ENCODE results near the gene TBC1D10A. TPM values are rescaled to one million over a fixed set of nuclear protein-coding genes. Genes with fewer than 3 reads are reported as not detected.
A peak's percentile ranks its signal among the peaks of the same experiment; 100 is the strongest.

Gene TBC1D10A
- total RNA-seq, 4 donors from 2014 or later: 18.4 to 25.9 (median 20.8) TPM

GRCh38 chr22:30294066-30294465, 32.7 kb downstream of the TBC1D10A start:
- no peak overlapping the region for H3K27ac ChIP-seq
- no peaks in the 10 kb centered on the region for H3K9me3 ChIP-seq
- peaks cover 0 to 72% (median 0%) of the 10 kb centered on the region in 3 donors for H3K36me3 ChIP-seq

GRCh38 chr22:30293026-30293425, 33.7 kb downstream of the TBC1D10A start:
- peaks cover 0 to 64% (median 0%) of the 10 kb centered on the region in 3 donors for H3K36me3 ChIP-seq
- H3K27me3 ChIP-seq: no peaks in the 10 kb centered on the region
- no peak for DNase-seq
- no peak overlapping the region for H3K4me3 ChIP-seq
- no peak overlapping the region for H3K27ac ChIP-seq
- H3K9me3 ChIP-seq: no peaks in the 10 kb centered on the region
- TF ChIP-seq POLR2A (IDR thresholded peaks at IDR 0.05): no peak
- no peak for TF ChIP-seq CTCF (IDR thresholded peaks at IDR 0.05)
- peaks cover 0 to 28% (median 16%) of the 10 kb centered on the region in 4 donors for H3K4me1 ChIP-seq

More at GRCh38 chr22:30294066-30294465, 32.7 kb downstream of the TBC1D10A start:
- DNase-seq: no peak
- Histone ChIP-seq H3K27me3 (no peaks in the 10 kb centered on the region), H3K4me1 (peaks cover 0 to 18% (median 11%) of the 10 kb centered on the region in 4 donors), H3K4me3 (no peak overlapping the region)
- TF ChIP-seq POLR2A (IDR thresholded peaks at IDR 0.05): no peak
- TF ChIP-seq CTCF (IDR thresholded peaks at IDR 0.05): no peak

- H3K36me3 ChIP-seq: peaks cover 0 to 57% (median 0%) of the 10 kb centered on the region in 3 donors
- TF ChIP-seq CTCF (IDR thresholded peaks at IDR 0.05) (no peak), POLR2A (IDR thresholded peaks at IDR 0.05) (no peak)
- no peaks in the 10 kb centered on the region for H3K9me3 ChIP-seq
- no peak for DNase-seq
- H3K4me3 ChIP-seq: no peak overlapping the region
- H3K4me1 ChIP-seq: peaks cover 0 to 32% (median 17%) of the 10 kb centered on the region in 4 donors
- peak overlapping the region; percentile 78 to 92 (median 85) for H3K27ac ChIP-seq
- no peaks in the 10 kb centered on the region for H3K27me3 ChIP-seq
Measured at GRCh38 chr22:30292069-30292970, 34.4 kb downstream of the TBC1D10A start.

GRCh38 chr22:30291058-30291892, 35.5 kb downstream of the TBC1D10A start:
- H3K9me3 ChIP-seq: no peaks in the 10 kb centered on the region
- TF ChIP-seq CTCF (IDR thresholded peaks at IDR 0.05) (no peak), POLR2A (IDR thresholded peaks at IDR 0.05) (no peak)
- DNase-seq: peak; percentile 38 to 79 (median 76)
- no peaks in the 10 kb centered on the region for H3K27me3 ChIP-seq
- no peak overlapping the region for H3K4me3 ChIP-seq
- H3K4me1 ChIP-seq: peaks cover 0 to 37% (median 17%) of the 10 kb centered on the region in 4 donors
- peaks cover 0 to 46% (median 0%) of the 10 kb centered on the region in 3 donors for H3K36me3 ChIP-seq
- peak overlapping the region; percentile 78 to 92 (median 85) for H3K27ac ChIP-seq

GRCh38 chr22:30290342-30291057, 36.2 kb downstream of the TBC1D10A start:
- Histone ChIP-seq H3K36me3 (peaks cover 0 to 40% (median 0%) of the 10 kb centered on the region in 3 donors), H3K9me3 (no peaks in the 10 kb centered on the region), H3K4me1 (peaks cover 0 to 37% (median 17%) of the 10 kb centered on the region in 4 donors), H3K27ac (peak overlapping the region; percentile 78 to 92 (median 85)), H3K4me3 (peak overlapping the region in 3 of 4 donors; percentile 60 to 85 (median 72)), H3K27me3 (no peaks in the 10 kb centered on the region)
- no peak for TF ChIP-seq POLR2A (IDR thresholded peaks at IDR 0.05)
- no peak for DNase-seq

Measured in Peyer's patch (tissue), 4 donors.